ENCODE results near the gene COL4A2. TPM values are rescaled to one million over a fixed set of nuclear protein-coding genes. Genes with fewer than 3 reads are reported as not detected.

The COL4A2 gene
- total and polyA plus RNA-seq, 9 donors: 59.5 to 171 (median 136) TPM

DNA sequence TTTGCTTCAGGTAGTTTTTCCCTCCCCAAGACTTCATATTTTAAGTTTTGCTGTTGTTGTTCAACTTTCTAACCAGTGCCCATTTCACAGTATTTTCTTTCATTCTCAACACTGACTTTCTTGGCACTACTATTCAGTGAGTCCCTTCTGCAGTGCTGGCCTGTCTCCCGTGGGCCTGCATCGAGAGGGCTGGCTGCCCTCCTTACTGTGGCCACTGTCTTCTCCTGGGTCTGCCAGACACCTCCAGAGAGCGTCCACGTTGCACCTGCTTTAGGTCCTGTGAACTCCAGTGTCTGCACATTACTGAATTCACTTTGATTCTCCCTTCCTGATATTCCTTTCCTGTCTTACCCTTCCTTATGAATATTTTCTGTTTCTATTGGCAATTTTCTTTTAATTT is 27.4 kb upstream of the COL4A2 start:
- H3K4me1 ChIP-seq (ENCODE audit: insufficient read depth): peaks cover 36% of the 10 kb centered on the region
- intact Hi-C loops (cut with DNase I): no loop called here
- WGBS, 3 donors: 81 to 86% (median 86%) methylated on average over 4 of the region's 4 CpGs

GRCh38 chr13:110280231-110280813 is 26.8 kb upstream of the COL4A2 start:
- TF ChIP-seq, protein P1, sequence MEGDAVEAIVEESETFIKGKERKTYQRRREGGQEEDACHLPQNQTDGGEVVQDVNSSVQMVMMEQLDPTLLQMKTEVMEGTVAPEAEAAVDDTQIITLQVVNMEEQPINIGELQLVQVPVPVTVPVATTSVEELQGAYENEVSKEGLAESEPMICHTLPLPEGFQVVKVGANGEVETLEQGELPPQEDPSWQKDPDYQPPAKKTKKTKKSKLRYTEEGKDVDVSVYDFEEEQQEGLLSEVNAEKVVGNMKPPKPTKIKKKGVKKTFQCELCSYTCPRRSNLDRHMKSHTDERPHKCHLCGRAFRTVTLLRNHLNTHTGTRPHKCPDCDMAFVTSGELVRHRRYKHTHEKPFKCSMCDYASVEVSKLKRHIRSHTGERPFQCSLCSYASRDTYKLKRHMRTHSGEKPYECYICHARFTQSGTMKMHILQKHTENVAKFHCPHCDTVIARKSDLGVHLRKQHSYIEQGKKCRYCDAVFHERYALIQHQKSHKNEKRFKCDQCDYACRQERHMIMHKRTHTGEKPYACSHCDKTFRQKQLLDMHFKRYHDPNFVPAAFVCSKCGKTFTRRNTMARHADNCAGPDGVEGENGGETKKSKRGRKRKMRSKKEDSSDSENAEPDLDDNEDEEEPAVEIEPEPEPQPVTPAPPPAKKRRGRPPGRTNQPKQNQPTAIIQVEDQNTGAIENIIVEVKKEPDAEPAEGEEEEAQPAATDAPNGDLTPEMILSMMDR (IDR thresholded peaks at IDR 0.05): no peak
- TF ChIP-seq EP300 (IDR thresholded peaks at IDR 0.05) (no peak), POLR2A (IDR thresholded peaks at IDR 0.05) (no peak)
- no peaks in the 10 kb centered on the region for H3K27me3 ChIP-seq
- peaks cover 33% of the 10 kb centered on the region for H3K4me1 ChIP-seq (ENCODE audit: insufficient read depth)
- no peak for DNase-seq
- H3K36me3 ChIP-seq: no peaks in the 10 kb centered on the region
- intact Hi-C loops (cut with DNase I): no loop called here
- 62 to 74% (median 71%) methylated on average over 9 of the region's 9 CpGs for WGBS, 3 donors
- no peaks in the 10 kb centered on the region for H3K9me3 ChIP-seq
- peak overlapping the region in 1 of 2 donors; percentile 13 for H3K27ac ChIP-seq
- no peak overlapping the region for H3K4me3 ChIP-seq

More for the DNA sequence above, 27.4 kb upstream of the COL4A2 start:
- DNase-seq: no peak
- no peaks in the 10 kb centered on the region for H3K36me3 ChIP-seq
- no peak for TF ChIP-seq POLR2A (IDR thresholded peaks at IDR 0.05)
- TF ChIP-seq, protein P1 (IDR thresholded peaks at IDR 0.05): no peak
- TF ChIP-seq EP300 (IDR thresholded peaks at IDR 0.05): no peak
- H3K27ac ChIP-seq: no peak overlapping the region
- no peak overlapping the region for H3K4me3 ChIP-seq
- H3K9me3 ChIP-seq: no peaks in the 10 kb centered on the region
- H3K27me3 ChIP-seq: no peaks in the 10 kb centered on the region

GRCh38 chr13:110280985-110281688 is 25.9 kb upstream of the COL4A2 start:
- intact Hi-C loops (cut with DNase I): no loop called here
- Histone ChIP-seq H3K36me3 (no peaks in the 10 kb centered on the region), H3K27ac (peak overlapping the region in 1 of 2 donors; percentile 13), H3K27me3 (no peaks in the 10 kb centered on the region), H3K4me1 (ENCODE audit: insufficient read depth) (peaks cover 30% of the 10 kb centered on the region), H3K4me3 (no peak overlapping the region), H3K9me3 (no peaks in the 10 kb centered on the region)
- TF ChIP-seq POLR2A (IDR thresholded peaks at IDR 0.05) (no peak), EP300 (IDR thresholded peaks at IDR 0.05) (no peak)
- TF ChIP-seq, protein P1 (IDR thresholded peaks at IDR 0.05): no peak
- no peak for DNase-seq
- WGBS, 3 donors: 22 to 36% (median 27%) methylated on average over 7 of the region's 7 CpGs

DNA sequence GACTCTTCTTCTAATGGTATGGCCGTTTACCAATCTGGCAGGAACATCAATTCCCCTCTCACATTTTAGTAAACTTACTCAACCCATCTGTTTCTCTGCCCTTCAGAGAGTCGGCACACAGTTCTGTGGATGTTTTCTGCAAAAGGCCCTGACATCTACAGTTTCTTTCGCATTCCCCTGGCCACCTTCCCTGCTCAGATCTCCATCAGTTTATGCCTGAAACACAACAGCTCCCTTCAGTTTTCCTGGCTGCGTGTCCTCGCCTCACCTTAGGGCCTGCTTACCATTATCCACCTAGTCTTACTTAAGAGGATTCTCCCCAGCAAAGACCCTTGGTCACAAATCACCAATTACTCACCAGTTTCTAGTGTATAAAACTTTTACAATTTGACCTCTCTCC is 25.3 kb upstream of the COL4A2 start:
- H3K27ac ChIP-seq: peak overlapping the region in 1 of 2 donors; percentile 13
- no peak for DNase-seq
- no peaks in the 10 kb centered on the region for H3K36me3 ChIP-seq
- TF ChIP-seq EP300 (IDR thresholded peaks at IDR 0.05) (no peak), POLR2A (IDR thresholded peaks at IDR 0.05) (no peak)
- TF ChIP-seq, protein P1 (IDR thresholded peaks at IDR 0.05): no peak
- no peaks in the 10 kb centered on the region for H3K9me3 ChIP-seq
- intact Hi-C loops (cut with DNase I): no loop called here
- H3K4me1 ChIP-seq (ENCODE audit: insufficient read depth): peaks cover 32% of the 10 kb centered on the region
- H3K27me3 ChIP-seq: no peaks in the 10 kb centered on the region
- H3K4me3 ChIP-seq: no peak overlapping the region
- WGBS, 3 donors: 55 to 77% (median 72%) methylated on average over 5 of the region's 5 CpGs

Data from ovary (tissue), 9 donors.